Kidney (tissue), 14 donors: Measurements from ENCODE around the gene IL4R. TPM values are rescaled to one million over a fixed set of nuclear protein-coding genes. Genes with fewer than 3 reads are reported as not detected.
"Not testable (repeated sequence)": the region's sequence is repeated elsewhere in the genome, so short reads cannot be mapped to it uniquely, and the experiment has no call there.

Source experiments
- DNase-seq, 5 donors: peaks; one replicate each; pipeline ENCODE4 v3.0.0-alpha.2; 2013 to 2020
- FAIRE-seq: peaks from 2 replicates; lab custom pipeline; 2012; peaks lifted over from hg19 to GRCh38; lab: Jason Lieb, UNC
- H3K27ac ChIP-seq, 2 donors: one replicate each; pipeline ENCODE4 v1.7.0; 2013; ENCODE audit warnings: low read depth in 2 of 2, low read length in 2 of 2, inconsistent platforms in 1 of 2
- H3K27me3 ChIP-seq: one replicate; pipeline ENCODE4 v1.7.1; 2013; ENCODE audit warnings: low read length, inconsistent platforms; ENCODE audit not compliant: control insufficient read depth, insufficient read depth
- H3K36me3 ChIP-seq, 3 donors: one replicate each; pipeline versions ENCODE4 v1.7.0 to v1.7.1; 2013; ENCODE audit warnings: low read length in 3 of 3, control low read depth in 1 of 3, inconsistent platforms in 1 of 3; ENCODE audit not compliant: insufficient read depth in 3 of 3, control insufficient read depth in 2 of 3
- H3K4me1 ChIP-seq, 3 donors: one replicate each; pipeline versions ENCODE4 v1.7.0 to v1.7.1; 2013; ENCODE audit warnings: low read length in 3 of 3, inconsistent platforms in 1 of 3, low read depth in 1 of 3; ENCODE audit not compliant: control insufficient read depth in 2 of 3, insufficient read depth in 2 of 3
- H3K4me3 ChIP-seq, 3 donors: one replicate each; pipeline versions ENCODE4 v1.7.0 to v1.8.1; 2013; ENCODE audit warnings: low read length in 3 of 3, control low read depth in 1 of 3, inconsistent platforms in 1 of 3
- H3K9ac ChIP-seq, 3 donors: one replicate each; pipeline versions ENCODE4 v1.7.0 to v1.7.1; 2013; ENCODE audit warnings: low read length in 3 of 3, control low read depth in 1 of 3, inconsistent platforms in 1 of 3
- H3K9me3 ChIP-seq, 3 donors: one replicate each; pipeline versions ENCODE4 v1.7.0 to v1.7.1; 2013; ENCODE audit warnings: low read length in 3 of 3, control low read depth in 1 of 3, inconsistent platforms in 1 of 3; ENCODE audit not compliant: control insufficient read depth in 2 of 3, insufficient read depth in 1 of 3
- intact Hi-C: fragments of 100-400 bp; cut with DNase I; formaldehyde crosslinking; loops from one replicate; pipeline ENCODE4 v1.11.1; 2022
- polyA plus RNA-seq: library from polyadenylated mRNA; stranded (reverse); fragments of 350-450 nt; fragmentation: Illumina TruSeq; extraction: RNeasy Lipid Tissue Mini Kit (QIAGEN cat#74804); gene quantifications from one replicate; pipeline ENCODE4 v1.2.3, GENCODE V29; 2014; ENCODE audit warnings: low read depth, low replicate concordance; ENCODE audit not compliant: insufficient read depth
- total RNA-seq: library from RNA; stranded (reverse); fragmentation: NEBNext Ultra II Directional; extraction: Animal tissue kit (Norgen Biotek cat#: 25700); gene quantifications from one replicate; pipeline ENCODE4 v1.2.1, GENCODE V29; 2021
- TF ChIP-seq, protein P1 (sequence below): IDR thresholded peaks from 3 replicates; pipeline ENCODE4 v1.5.1; 2012; ENCODE audit warnings: mild to moderate bottlenecking, moderate library complexity, borderline replicate concordance; ENCODE audit not compliant: insufficient read depth; ENCODE audit errors: extremely low read depth
- donor health status: control.
- donor health status: control.
- donor health status: control.
- donor health status: control.
- donor health status: control.
- donor health status: DM: yes; HTN: yes; CAD: no.
- donor health status: Normal renal cell carcinoma (clear cell type).

IL4R gene
- total and polyA plus RNA-seq, 2 donors from 2014 or later = 13.8 to 115 TPM

DNA sequence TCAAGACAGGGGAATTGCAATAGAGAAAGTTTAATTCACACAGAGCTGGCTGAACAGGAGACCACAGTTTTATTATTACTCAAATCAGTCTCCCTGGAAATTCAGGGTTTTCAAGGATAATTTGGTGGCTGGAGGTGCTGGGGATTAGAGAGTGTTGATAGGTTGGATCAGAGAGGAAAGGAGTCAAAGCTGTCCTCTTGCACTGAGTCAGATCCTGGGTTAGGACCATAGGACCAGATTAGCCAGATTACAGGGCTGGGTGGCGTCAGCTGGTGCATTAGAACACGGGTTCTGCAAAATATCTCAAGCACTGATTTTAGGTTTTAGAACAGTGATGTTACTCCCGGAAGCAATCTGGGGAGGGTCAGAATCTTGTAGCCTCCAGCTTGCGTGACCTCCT is 43.4 kb upstream of the IL4R start:
- TF ChIP-seq, protein P1, sequence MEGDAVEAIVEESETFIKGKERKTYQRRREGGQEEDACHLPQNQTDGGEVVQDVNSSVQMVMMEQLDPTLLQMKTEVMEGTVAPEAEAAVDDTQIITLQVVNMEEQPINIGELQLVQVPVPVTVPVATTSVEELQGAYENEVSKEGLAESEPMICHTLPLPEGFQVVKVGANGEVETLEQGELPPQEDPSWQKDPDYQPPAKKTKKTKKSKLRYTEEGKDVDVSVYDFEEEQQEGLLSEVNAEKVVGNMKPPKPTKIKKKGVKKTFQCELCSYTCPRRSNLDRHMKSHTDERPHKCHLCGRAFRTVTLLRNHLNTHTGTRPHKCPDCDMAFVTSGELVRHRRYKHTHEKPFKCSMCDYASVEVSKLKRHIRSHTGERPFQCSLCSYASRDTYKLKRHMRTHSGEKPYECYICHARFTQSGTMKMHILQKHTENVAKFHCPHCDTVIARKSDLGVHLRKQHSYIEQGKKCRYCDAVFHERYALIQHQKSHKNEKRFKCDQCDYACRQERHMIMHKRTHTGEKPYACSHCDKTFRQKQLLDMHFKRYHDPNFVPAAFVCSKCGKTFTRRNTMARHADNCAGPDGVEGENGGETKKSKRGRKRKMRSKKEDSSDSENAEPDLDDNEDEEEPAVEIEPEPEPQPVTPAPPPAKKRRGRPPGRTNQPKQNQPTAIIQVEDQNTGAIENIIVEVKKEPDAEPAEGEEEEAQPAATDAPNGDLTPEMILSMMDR = no peak
- intact Hi-C loops = no loop called here
- peaks cover 0 to 5% (median 4%) of the 10 kb centered on the region in 3 donors for H3K4me1 ChIP-seq
- no peak for DNase-seq
- no peaks in the 10 kb centered on the region for H3K9me3 ChIP-seq
- no peaks in the 10 kb centered on the region for H3K27me3 ChIP-seq
- FAIRE-seq = no peak
- no peak overlapping the region for H3K4me3 ChIP-seq
- no peak overlapping the region for H3K27ac ChIP-seq
- no peak overlapping the region for H3K9ac ChIP-seq
- H3K36me3 ChIP-seq = no peaks in the 10 kb centered on the region

DNA sequence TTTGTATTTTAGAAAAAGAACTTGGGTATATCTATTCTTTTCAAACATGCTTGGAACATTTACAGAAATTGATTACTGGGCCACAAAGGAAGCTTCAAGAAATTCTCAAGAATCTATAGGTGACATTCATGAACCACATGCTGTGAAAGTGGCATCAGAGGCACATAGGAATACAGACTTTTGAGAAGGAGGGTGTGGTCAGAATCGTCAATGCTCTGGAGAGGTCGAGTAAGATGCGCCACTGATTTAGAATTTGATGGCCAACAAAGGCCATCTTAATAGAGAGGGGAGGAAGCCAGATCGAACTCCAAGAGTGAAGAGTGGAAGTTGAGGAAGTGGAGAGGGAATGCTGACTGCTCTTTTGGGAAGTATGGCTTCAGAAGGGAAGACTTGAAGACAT is 41.7 kb upstream of the IL4R start:
- FAIRE-seq = no peak
- Histone ChIP-seq H3K27ac (no peak overlapping the region), H3K9me3 (no peaks in the 10 kb centered on the region), H3K9ac (no peak overlapping the region), H3K4me3 (no peak overlapping the region), H3K27me3 (no peaks in the 10 kb centered on the region), H3K36me3 (no peaks in the 10 kb centered on the region), H3K4me1 (peaks cover 0 to 5% (median 4%) of the 10 kb centered on the region in 3 donors)
- no peak for DNase-seq
- TF ChIP-seq, protein P1 = no peak
- intact Hi-C loops = no loop called here

DNA sequence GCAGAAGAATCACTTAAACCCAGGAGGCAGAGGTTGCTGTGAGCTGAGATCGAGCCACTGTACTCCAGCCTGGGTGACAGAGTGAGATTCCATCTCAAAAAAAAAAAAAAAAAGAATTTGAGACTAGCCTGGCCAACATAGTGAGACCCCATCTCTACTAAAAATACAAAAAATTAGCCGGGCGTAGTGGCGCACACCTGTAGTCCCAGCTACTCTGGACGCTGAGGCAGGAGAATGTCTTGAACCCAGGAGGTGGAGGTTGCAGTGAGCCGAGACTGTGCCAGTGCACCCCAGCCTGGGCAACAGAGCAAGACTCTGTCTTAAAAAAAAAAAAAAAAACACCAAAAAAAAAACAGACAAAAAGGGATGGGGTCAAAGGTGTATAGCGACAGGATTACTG is 41.1 kb upstream of the IL4R start:
- H3K9ac ChIP-seq, H3K36me3 ChIP-seq, H3K9me3 ChIP-seq, H3K27me3 ChIP-seq, FAIRE-seq, H3K27ac ChIP-seq, H3K4me1 ChIP-seq, DNase-seq, H3K4me3 ChIP-seq, intact Hi-C loops: not testable (repeated sequence)

DNA sequence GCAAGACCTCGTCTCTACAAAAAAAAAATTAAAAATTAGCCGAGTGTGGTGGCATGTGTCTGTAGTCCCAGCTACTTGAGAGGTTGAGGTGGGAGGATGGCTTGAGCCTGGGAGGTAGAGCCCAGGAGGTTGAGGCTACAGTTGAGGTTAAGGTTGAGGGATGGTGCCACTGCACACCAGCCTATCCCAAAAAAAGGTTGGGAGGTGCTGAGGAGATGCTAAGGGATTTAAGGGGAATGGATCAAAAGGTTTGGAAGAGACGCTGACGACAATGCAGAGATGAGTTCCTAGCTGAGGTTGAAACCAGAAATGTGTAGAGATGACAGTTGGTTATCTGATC is 40.5 kb upstream of the IL4R start:
- no peak for FAIRE-seq

More for the DNA sequence above, 40.5 kb upstream of the IL4R start:
- H3K9ac ChIP-seq = no peak overlapping the region
- H3K4me1 ChIP-seq = peaks cover 0 to 5% (median 4%) of the 10 kb centered on the region in 3 donors
- H3K27me3 ChIP-seq = no peaks in the 10 kb centered on the region
- TF ChIP-seq, protein P1 = no peak
- intact Hi-C loops = no loop called here
- no peak overlapping the region for H3K27ac ChIP-seq
- H3K4me3 ChIP-seq = no peak overlapping the region
- H3K36me3 ChIP-seq = no peaks in the 10 kb centered on the region
- no peak for DNase-seq
- H3K9me3 ChIP-seq = no peaks in the 10 kb centered on the region
